Vagina (tissue), 2 donors: Measurements from ENCODE around the gene RHOD. TPM values are rescaled to one million over a fixed set of nuclear protein-coding genes. Genes with fewer than 3 reads are reported as not detected.
A peak's percentile ranks its signal among the peaks of the same experiment; 100 is the strongest.

ENCODE experiments used
- DNase-seq, 2 donors: peaks; one replicate each; pipeline ENCODE4 v3.0.0-alpha.2; 2017; ENCODE audit errors: extremely low spot score in 2 of 2
- H3K27ac ChIP-seq: fragments of 200-600 bp; sonication (generic); one replicate; pipeline ENCODE4 v1.5.1; 2019
- H3K27me3 ChIP-seq: fragments of 200-600 bp; sonication (generic); one replicate; pipeline ENCODE4 v1.5.1; 2019
- H3K36me3 ChIP-seq, 2 donors: fragments of 200-600 bp; sonication (generic); one replicate each; pipeline ENCODE4 v1.5.1; 2017 to 2019
- H3K4me1 ChIP-seq: fragments of 200-600 bp; sonication (generic); one replicate; pipeline ENCODE4 v1.5.1; 2019
- H3K4me3 ChIP-seq, 2 donors: fragments of 200-600 bp; sonication (generic); 1 replicate in 1 of 2; 2 replicates in 1 of 2; pipeline ENCODE4 v1.5.1; 2016 to 2019
- H3K9me3 ChIP-seq: fragments of 200-600 bp; sonication (generic); one replicate; pipeline ENCODE4 v1.5.1; 2019
- CTCF ChIP-seq, 3 experiments: fragments of 450-650 bp in 2 of 3; fragments of 200-600 bp in 1 of 3; sonication (generic) in 1 of 3; IDR thresholded peaks; one replicate each; pipeline ENCODE4 v1.5.1; 2017 to 2019; ENCODE audit warnings: antibody characterized with exemption in 3 of 3, mild to moderate bottlenecking in 2 of 3, moderate library complexity in 2 of 3
- POLR2A ChIP-seq, 2 donors: fragments of 450-650 bp; IDR thresholded peaks; one replicate each; pipeline ENCODE4 v1.6.1; 2017; ENCODE audit warnings: antibody characterized with exemption in 2 of 2, mild to moderate bottlenecking in 2 of 2, moderate library complexity in 2 of 2
- POLR2AphosphoS5 ChIP-seq, 2 donors: sonication (generic); formaldehyde crosslinking; IDR thresholded peaks; one replicate each; pipeline ENCODE4 v1.9.0; 2017; ENCODE audit warnings: antibody characterized with exemption in 2 of 2, mild to moderate bottlenecking in 2 of 2, low read depth in 1 of 2; ENCODE audit not compliant: insufficient read depth in 1 of 2
- intact Hi-C: fragments of 100-400 bp; cut with DNase I; formaldehyde crosslinking; loops from one replicate; pipeline ENCODE4 v1.15.1; 2023
- total RNA-seq: library from RNA; depleted of rRNA; stranded (reverse); fragments of >200 nt; gene quantifications from one replicate; pipeline ENCODE4 v1.2.3, GENCODE V29; 2016

RHOD gene
- total RNA-seq, 1 donor from 2014 or later = 26.5 TPM

GRCh38 chr11:67053896-67054329 lies 2.7 kb upstream of the RHOD start:
- no peak overlapping the region for H3K4me3 ChIP-seq
- peak in 2 of 3 experiments; percentile 45 to 55 for TF ChIP-seq CTCF (IDR thresholded peaks at IDR 0.05)
- no peak for TF ChIP-seq POLR2AphosphoS5 (IDR thresholded peaks at IDR 0.05; ENCODE audit: insufficient read depth in 1 of 2, low read depth in 1 of 2)
- no peak for TF ChIP-seq POLR2A (IDR thresholded peaks at IDR 0.05)
- no peaks in the 10 kb centered on the region for H3K9me3 ChIP-seq
- H3K4me1 ChIP-seq = peaks cover 14% of the 10 kb centered on the region
- H3K27ac ChIP-seq = peak overlapping the region; percentile 43
- H3K27me3 ChIP-seq = no peaks in the 10 kb centered on the region
- no peaks in the 10 kb centered on the region for H3K36me3 ChIP-seq
- no peak for DNase-seq
- intact Hi-C loops = no loop called here

- Histone ChIP-seq H3K36me3 (no peaks in the 10 kb centered on the region), H3K9me3 (no peaks in the 10 kb centered on the region), H3K4me3 (no peak overlapping the region), H3K4me1 (peaks cover 14% of the 10 kb centered on the region), H3K27ac (peak overlapping the region; percentile 43), H3K27me3 (no peaks in the 10 kb centered on the region)
- TF ChIP-seq CTCF (IDR thresholded peaks at IDR 0.05) (no peak), POLR2A (IDR thresholded peaks at IDR 0.05) (no peak), POLR2AphosphoS5 (IDR thresholded peaks at IDR 0.05; ENCODE audit: insufficient read depth in 1 of 2, low read depth in 1 of 2) (no peak)
- DNase-seq = no peak
- intact Hi-C loops = no loop called here
Measured at GRCh38 chr11:67054346-67054835, 2.3 kb upstream of the RHOD start.

- no peak for DNase-seq
- intact Hi-C loops = no loop called here
- no peaks in the 10 kb centered on the region for H3K36me3 ChIP-seq
- peaks cover 14% of the 10 kb centered on the region for H3K4me1 ChIP-seq
- TF ChIP-seq POLR2A (IDR thresholded peaks at IDR 0.05) (no peak), POLR2AphosphoS5 (IDR thresholded peaks at IDR 0.05; ENCODE audit: insufficient read depth in 1 of 2, low read depth in 1 of 2) (peak in 1 of 2 donors; percentile 34)
- no peaks in the 10 kb centered on the region for H3K27me3 ChIP-seq
- H3K27ac ChIP-seq = peak overlapping the region; percentile 85
- no peaks in the 10 kb centered on the region for H3K9me3 ChIP-seq
- no peak overlapping the region for H3K4me3 ChIP-seq
Measured at GRCh38 chr11:67054836-67055523, 1.7 kb upstream of the RHOD start.

GRCh38 chr11:67055812-67056211 lies 835 bp upstream of the RHOD start:
- no peak for DNase-seq
- H3K27ac ChIP-seq = peak overlapping the region; percentile 85
- no peaks in the 10 kb centered on the region for H3K36me3 ChIP-seq
- intact Hi-C loops = no loop called here
- peak overlapping the region; percentile 58 to 59 for H3K4me3 ChIP-seq
- no peaks in the 10 kb centered on the region for H3K9me3 ChIP-seq
- H3K27me3 ChIP-seq = no peaks in the 10 kb centered on the region
- TF ChIP-seq CTCF (IDR thresholded peaks at IDR 0.05) (no peak), POLR2AphosphoS5 (IDR thresholded peaks at IDR 0.05; ENCODE audit: insufficient read depth in 1 of 2, low read depth in 1 of 2) (no peak), POLR2A (IDR thresholded peaks at IDR 0.05) (no peak)
- H3K4me1 ChIP-seq = peaks cover 14% of the 10 kb centered on the region

GRCh38 chr11:67057205-67057672 lies 592 bp downstream of the RHOD start:
- no peak for TF ChIP-seq CTCF (IDR thresholded peaks at IDR 0.05)
- peak in 1 of 2 donors; percentile 17 for TF ChIP-seq POLR2AphosphoS5 (IDR thresholded peaks at IDR 0.05; ENCODE audit: insufficient read depth in 1 of 2, low read depth in 1 of 2)
- TF ChIP-seq POLR2A (IDR thresholded peaks at IDR 0.05) = no peak
- H3K36me3 ChIP-seq = no peaks in the 10 kb centered on the region
- H3K9me3 ChIP-seq = no peaks in the 10 kb centered on the region
- peak overlapping the region; percentile 58 to 59 for H3K4me3 ChIP-seq
- peaks cover 14% of the 10 kb centered on the region for H3K4me1 ChIP-seq
- H3K27ac ChIP-seq = peak overlapping the region; percentile 85
- no peaks in the 10 kb centered on the region for H3K27me3 ChIP-seq
- intact Hi-C loops = no loop called here
- no peak for DNase-seq
